ENCODE measurements around the gene SAYSD1.

SAYSD1 gene

GRCh38 chr6:39108041-39108839 is 6.7 kb downstream of the SAYSD1 start:
- DNase-seq (ENCODE audit: low read depth in 3 of 3, low spot score in 1 of 3): no peak

GRCh38 chr6:39107641-39108040 is 7.3 kb downstream of the SAYSD1 start:
- DNase-seq (ENCODE audit: low read depth in 3 of 3, low spot score in 1 of 3): no peak

GRCh38 chr6:39107034-39107433 is 8.0 kb downstream of the SAYSD1 start:
- no peak for DNase-seq (ENCODE audit: low read depth in 3 of 3, low spot score in 1 of 3)

- no peak for DNase-seq (ENCODE audit: low read depth in 3 of 3, low spot score in 1 of 3)
These were observed 10.5 kb downstream of the SAYSD1 start for GRCh38 chr6:39104528-39104927.

- no peak for DNase-seq (ENCODE audit: low read depth in 3 of 3, low spot score in 1 of 3)
These were observed 12.2 kb downstream of the SAYSD1 start for GRCh38 chr6:39102821-39103136.

- DNase-seq (ENCODE audit: low read depth in 3 of 3, low spot score in 1 of 3): no peak
These were observed 12.7 kb downstream of the SAYSD1 start for GRCh38 chr6:39102071-39102820.

GRCh38 chr6:39100358-39100757 is 14.6 kb downstream of the SAYSD1 start:
- no peak for DNase-seq (ENCODE audit: low read depth in 3 of 3, low spot score in 1 of 3)

- DNase-seq (ENCODE audit: low read depth in 3 of 3, low spot score in 1 of 3): no peak
These were observed 19.4 kb downstream of the SAYSD1 start for GRCh38 chr6:39095578-39095977.

GRCh38 chr6:39093149-39093708 is 21.8 kb downstream of the SAYSD1 start:
- DNase-seq (ENCODE audit: low read depth in 3 of 3, low spot score in 1 of 3): no peak

GRCh38 chr6:39092124-39092523 is 22.9 kb downstream of the SAYSD1 start:
- DNase-seq (ENCODE audit: low read depth in 3 of 3, low spot score in 1 of 3): no peak

GRCh38 chr6:39091220-39091619 is 23.8 kb downstream of the SAYSD1 start:
- DNase-seq (ENCODE audit: low read depth in 3 of 3, low spot score in 1 of 3): no peak

- DNase-seq (ENCODE audit: low read depth in 3 of 3, low spot score in 1 of 3): no peak
These were observed 24.9 kb downstream of the SAYSD1 start for GRCh38 chr6:39090036-39090435.

- DNase-seq (ENCODE audit: low read depth in 3 of 3, low spot score in 1 of 3): no peak
These were observed 26.7 kb downstream of the SAYSD1 start for GRCh38 chr6:39088331-39088730.

GRCh38 chr6:39087197-39087596 is 27.8 kb downstream of the SAYSD1 start:
- no peak for DNase-seq (ENCODE audit: low read depth in 3 of 3, low spot score in 1 of 3)

- DNase-seq (ENCODE audit: low read depth in 3 of 3, low spot score in 1 of 3): no peak
These were observed 28.3 kb downstream of the SAYSD1 start for GRCh38 chr6:39086711-39087110.

GRCh38 chr6:39086294-39086693 is 28.7 kb downstream of the SAYSD1 start:
- no peak for DNase-seq (ENCODE audit: low read depth in 3 of 3, low spot score in 1 of 3)

- no peak for DNase-seq (ENCODE audit: low read depth in 3 of 3, low spot score in 1 of 3)
These were observed 29.7 kb downstream of the SAYSD1 start for GRCh38 chr6:39085129-39085797.

- DNase-seq (ENCODE audit: low read depth in 3 of 3, low spot score in 1 of 3): no peak
These were observed 30.5 kb downstream of the SAYSD1 start for GRCh38 chr6:39084506-39084905.

GRCh38 chr6:39083231-39083634 is 31.8 kb downstream of the SAYSD1 start:
- DNase-seq (ENCODE audit: low read depth in 3 of 3, low spot score in 1 of 3): no peak

GRCh38 chr6:39082310-39082709 is 32.7 kb downstream of the SAYSD1 start:
- DNase-seq (ENCODE audit: low read depth in 3 of 3, low spot score in 1 of 3): no peak

GRCh38 chr6:39080246-39080875 is 34.6 kb downstream of the SAYSD1 start:
- DNase-seq (ENCODE audit: low read depth in 3 of 3, low spot score in 1 of 3): no peak
